Measurements from ENCODE around the gene SCYL3. TPM values are rescaled to one million over a fixed set of nuclear protein-coding genes. Genes with fewer than 3 reads are reported as not detected.

SCYL3 gene
- total RNA-seq, 1 experiment from 2014 or later: 7.6 TPM

DNA sequence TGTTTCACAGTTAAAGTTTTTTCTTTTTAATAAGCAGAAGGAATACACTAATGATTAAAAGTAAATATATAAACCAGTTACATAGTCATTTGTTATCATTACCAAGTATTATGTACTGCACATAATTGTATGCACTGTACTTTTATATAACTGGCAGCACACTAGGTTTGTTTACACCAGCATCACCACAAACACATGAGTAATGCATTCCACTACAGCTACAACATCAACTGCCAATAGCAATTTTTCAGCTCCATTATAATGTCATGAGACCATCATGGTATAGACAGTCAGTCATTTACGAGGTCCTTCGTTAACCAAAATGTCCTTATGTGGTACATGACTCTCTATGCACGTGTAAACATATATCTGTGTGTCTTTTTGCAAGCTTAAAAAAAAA is 35.2 kb downstream of the SCYL3 start:
- Histone ChIP-seq H3K4me2 (ENCODE audit: low read length) (no peak overlapping the region), H3K9me2 (ENCODE audit: insufficient read depth) (no peaks in the 10 kb centered on the region), H3K79me2 (ENCODE audit: insufficient read depth, low read length) (no peaks in the 10 kb centered on the region), H4K20me1 (ENCODE audit: insufficient read depth) (no peaks in the 10 kb centered on the region), H3K27ac (ENCODE audit: low read depth, low read length) (no peak overlapping the region), H3K9ac (ENCODE audit: low read length) (no peak overlapping the region), H3K4me3 (replicated peaks in 1 of 2; ENCODE audit: low read depth in 1 of 2, low read length in 2 of 2) (no peak overlapping the region), H3K36me3 (ENCODE audit: control insufficient read depth in 1 of 2, insufficient read depth in 2 of 2, low read length in 2 of 2) (peaks cover 45 to 47% of the 10 kb centered on the region in 2 experiments), H3K27me3 (ENCODE audit: insufficient read depth, low read length) (no peaks in the 10 kb centered on the region), H3K4me1 (ENCODE audit: control insufficient read depth in 1 of 2, insufficient read depth in 2 of 2, low read length in 2 of 2) (no peaks in the 10 kb centered on the region), H2AFZ (ENCODE audit: low read depth, low read length, poor library complexity, severe bottlenecking) (no peak overlapping the region), H3K9me3 (ENCODE audit: control insufficient read depth in 1 of 2, insufficient read depth in 1 of 2, low read depth in 1 of 2, low read length in 2 of 2) (no peaks in the 10 kb centered on the region)
- DNase-seq (ENCODE audit: low read depth, low spot score) (no peak), ATAC-seq (no peak)
- BruUV-seq (replicated peaks): no TSS peak
- intact Hi-C loops (cut with micrococcal nuclease): no loop called here
- CTCF ChIA-PET: no interaction called here
- RAD21 ChIA-PET (ENCODE audit: low non-redundant PET in 1 of 2, low total read pairs in 2 of 2, uncharacterized antibody in 2 of 2, unreplicated experiment in 2 of 2): no interaction called here
- TF ChIP-seq EZH2phosphoT487 (IDR thresholded peaks at IDR 0.05; ENCODE audit: borderline replicate concordance): no peak
- POLR2A ChIA-PET: no interaction called here

DNA sequence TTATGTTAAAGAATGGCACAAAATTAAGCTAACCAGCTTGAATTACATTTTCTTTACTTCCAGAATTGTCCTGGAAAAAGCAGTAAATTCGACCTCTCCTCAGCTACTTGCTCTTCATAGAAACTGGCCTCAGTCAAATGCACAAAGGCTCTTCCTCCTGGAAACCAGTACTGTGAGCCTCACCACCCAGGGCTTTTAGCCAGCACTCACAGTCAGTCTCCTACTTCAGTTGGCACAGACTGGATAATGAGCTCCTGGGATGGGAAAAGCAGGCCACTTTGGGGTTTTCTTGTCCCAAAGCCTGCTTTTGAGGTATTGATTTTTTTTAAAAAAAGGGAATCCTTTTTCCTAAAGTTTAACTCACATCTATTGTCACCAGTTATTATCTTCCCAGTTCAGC is 40.4 kb downstream of the SCYL3 start:
- Histone ChIP-seq H3K9me3 (ENCODE audit: control insufficient read depth in 1 of 2, insufficient read depth in 1 of 2, low read depth in 1 of 2, low read length in 2 of 2) (no peaks in the 10 kb centered on the region), H3K79me2 (ENCODE audit: insufficient read depth, low read length) (no peaks in the 10 kb centered on the region), H3K4me2 (ENCODE audit: low read length) (no peak overlapping the region), H3K27ac (ENCODE audit: low read depth, low read length) (no peak overlapping the region), H3K4me3 (replicated peaks in 1 of 2; ENCODE audit: low read depth in 1 of 2, low read length in 2 of 2) (no peak overlapping the region), H4K20me1 (ENCODE audit: insufficient read depth) (no peaks in the 10 kb centered on the region), H3K4me1 (ENCODE audit: control insufficient read depth in 1 of 2, insufficient read depth in 2 of 2, low read length in 2 of 2) (no peaks in the 10 kb centered on the region), H3K9me2 (ENCODE audit: insufficient read depth) (no peaks in the 10 kb centered on the region), H3K27me3 (ENCODE audit: insufficient read depth, low read length) (no peaks in the 10 kb centered on the region), H3K9ac (ENCODE audit: low read length) (no peak overlapping the region), H2AFZ (ENCODE audit: low read depth, low read length, poor library complexity, severe bottlenecking) (no peak overlapping the region), H3K36me3 (ENCODE audit: control insufficient read depth in 1 of 2, insufficient read depth in 2 of 2, low read length in 2 of 2) (peaks cover 35 to 41% of the 10 kb centered on the region in 2 experiments; a peak in 3 of 4 replicates)
- TF ChIP-seq RAD21 (IDR thresholded peaks at IDR 0.05; ENCODE audit: low read depth): no peak
- TF ChIP-seq, protein P1, sequence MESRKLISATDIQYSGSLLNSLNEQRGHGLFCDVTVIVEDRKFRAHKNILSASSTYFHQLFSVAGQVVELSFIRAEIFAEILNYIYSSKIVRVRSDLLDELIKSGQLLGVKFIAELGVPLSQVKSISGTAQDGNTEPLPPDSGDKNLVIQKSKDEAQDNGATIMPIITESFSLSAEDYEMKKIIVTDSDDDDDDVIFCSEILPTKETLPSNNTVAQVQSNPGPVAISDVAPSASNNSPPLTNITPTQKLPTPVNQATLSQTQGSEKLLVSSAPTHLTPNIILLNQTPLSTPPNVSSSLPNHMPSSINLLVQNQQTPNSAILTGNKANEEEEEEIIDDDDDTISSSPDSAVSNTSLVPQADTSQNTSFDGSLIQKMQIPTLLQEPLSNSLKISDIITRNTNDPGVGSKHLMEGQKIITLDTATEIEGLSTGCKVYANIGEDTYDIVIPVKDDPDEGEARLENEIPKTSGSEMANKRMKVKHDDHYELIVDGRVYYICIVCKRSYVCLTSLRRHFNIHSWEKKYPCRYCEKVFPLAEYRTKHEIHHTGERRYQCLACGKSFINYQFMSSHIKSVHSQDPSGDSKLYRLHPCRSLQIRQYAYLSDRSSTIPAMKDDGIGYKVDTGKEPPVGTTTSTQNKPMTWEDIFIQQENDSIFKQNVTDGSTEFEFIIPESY (IDR thresholded peaks at IDR 0.05; ENCODE audit: extremely low read depth, insufficient replicate concordance, low read length): no peak
- TF ChIP-seq, protein P2, sequence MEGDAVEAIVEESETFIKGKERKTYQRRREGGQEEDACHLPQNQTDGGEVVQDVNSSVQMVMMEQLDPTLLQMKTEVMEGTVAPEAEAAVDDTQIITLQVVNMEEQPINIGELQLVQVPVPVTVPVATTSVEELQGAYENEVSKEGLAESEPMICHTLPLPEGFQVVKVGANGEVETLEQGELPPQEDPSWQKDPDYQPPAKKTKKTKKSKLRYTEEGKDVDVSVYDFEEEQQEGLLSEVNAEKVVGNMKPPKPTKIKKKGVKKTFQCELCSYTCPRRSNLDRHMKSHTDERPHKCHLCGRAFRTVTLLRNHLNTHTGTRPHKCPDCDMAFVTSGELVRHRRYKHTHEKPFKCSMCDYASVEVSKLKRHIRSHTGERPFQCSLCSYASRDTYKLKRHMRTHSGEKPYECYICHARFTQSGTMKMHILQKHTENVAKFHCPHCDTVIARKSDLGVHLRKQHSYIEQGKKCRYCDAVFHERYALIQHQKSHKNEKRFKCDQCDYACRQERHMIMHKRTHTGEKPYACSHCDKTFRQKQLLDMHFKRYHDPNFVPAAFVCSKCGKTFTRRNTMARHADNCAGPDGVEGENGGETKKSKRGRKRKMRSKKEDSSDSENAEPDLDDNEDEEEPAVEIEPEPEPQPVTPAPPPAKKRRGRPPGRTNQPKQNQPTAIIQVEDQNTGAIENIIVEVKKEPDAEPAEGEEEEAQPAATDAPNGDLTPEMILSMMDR (IDR thresholded peaks at IDR 0.05 in 2 of 3, conservative IDR thresholded peaks at IDR 0.05 in 1 of 3; ENCODE audit: borderline replicate concordance in 1 of 3, insufficient read depth in 1 of 3, low read depth in 2 of 3, low read length in 2 of 3): no peak
- TF ChIP-seq SIN3A (IDR thresholded peaks at IDR 0.05; ENCODE audit: low read depth): no peak
- TF ChIP-seq FOSL1 (IDR thresholded peaks at IDR 0.05; ENCODE audit: low read depth): no peak
- no peak for TF ChIP-seq YY1 (IDR thresholded peaks at IDR 0.05; ENCODE audit: extremely low read depth, insufficient replicate concordance, low read depth, low read length)
- no peak for TF ChIP-seq POLR2AphosphoS5 (IDR thresholded peaks at IDR 0.05; ENCODE audit: low read depth, low read length)
- no peak for TF ChIP-seq ZFX (IDR thresholded peaks at IDR 0.05)
- no peak for TF ChIP-seq EZH2phosphoT487 (IDR thresholded peaks at IDR 0.05; ENCODE audit: borderline replicate concordance)
- no peak for TF ChIP-seq SRF (IDR thresholded peaks at IDR 0.05; ENCODE audit: low read depth)
- TF ChIP-seq EGR1 (IDR thresholded peaks at IDR 0.05; ENCODE audit: low read depth): no peak
- TF ChIP-seq TCF7L2 (IDR thresholded peaks at IDR 0.05; ENCODE audit: borderline replicate concordance, extremely low read depth, insufficient read depth, insufficient read length): no peak
- no peak for TF ChIP-seq ELF1 (IDR thresholded peaks at IDR 0.05; ENCODE audit: borderline replicate concordance, low read depth)
- no peak for TF ChIP-seq ZNF274 (IDR thresholded peaks at IDR 0.05; ENCODE audit: low read depth, low read length)
- POLR2A ChIA-PET: no interaction called here
- RAD21 ChIA-PET (ENCODE audit: low non-redundant PET in 1 of 2, low total read pairs in 2 of 2, uncharacterized antibody in 2 of 2, unreplicated experiment in 2 of 2): no interaction called here
- BruUV-seq (replicated peaks): no TSS peak
- intact Hi-C loops (cut with micrococcal nuclease): no loop called here
- CTCF ChIA-PET: no interaction called here
- no peak for ATAC-seq
- no peak for DNase-seq (ENCODE audit: low read depth, low spot score)
